PC-3 (cell line): Measurements from ENCODE around the gene DNASE1.

Experiments
- CTCF ChIP-seq: fragments of 300-600 bp; sonication (generic); conservative IDR thresholded peaks from 2 replicates; pipeline ENCODE4 v1.5.1; 2017; ENCODE audit warnings: antibody characterized with exemption, low read depth, mild to moderate bottlenecking, low read length
- EZH2 ChIP-seq: fragments of 300-600 bp; sonication (generic); IDR thresholded peaks from one replicate; pipeline ENCODE4 v1.6.1; 2017; ENCODE audit warnings: antibody characterized with exemption, mild to moderate bottlenecking, low read length; ENCODE audit not compliant: unreplicated experiment
- EZH2phosphoT487 ChIP-seq: fragments of 300-600 bp; sonication (generic); IDR thresholded peaks from 2 replicates; pipeline ENCODE4 v1.6.1; 2018; ENCODE audit warnings: mild to moderate bottlenecking, antibody characterized with exemption, low read length, borderline replicate concordance

- TF ChIP-seq CTCF (no peak), EZH2 (no peak), EZH2phosphoT487 (no peak)
Measured at GRCh38 chr16:3618769-3619141, 35.7 kb upstream of the DNASE1 start.
